ENCODE measurements around the gene FOXK1. TPM values are rescaled to one million over a fixed set of nuclear protein-coding genes. Genes with fewer than 3 reads are reported as not detected.

Gene FOXK1
- total and polyA plus RNA-seq, 9 donors, result 5.8 to 43.9 (median 32.6) TPM

- Histone ChIP-seq H3K4me3 (no peak overlapping the region), H3K9me3 (no peaks in the 10 kb centered on the region), H3K36me3 (no peaks in the 10 kb centered on the region), H3K4me1 (ENCODE audit: insufficient read depth) (peaks cover 19% of the 10 kb centered on the region), H3K27me3 (no peaks in the 10 kb centered on the region), H3K27ac (no peak overlapping the region)
- TF ChIP-seq EP300 (IDR thresholded peaks at IDR 0.05) (no peak), POLR2A (IDR thresholded peaks at IDR 0.05) (no peak)
- TF ChIP-seq, protein P1, sequence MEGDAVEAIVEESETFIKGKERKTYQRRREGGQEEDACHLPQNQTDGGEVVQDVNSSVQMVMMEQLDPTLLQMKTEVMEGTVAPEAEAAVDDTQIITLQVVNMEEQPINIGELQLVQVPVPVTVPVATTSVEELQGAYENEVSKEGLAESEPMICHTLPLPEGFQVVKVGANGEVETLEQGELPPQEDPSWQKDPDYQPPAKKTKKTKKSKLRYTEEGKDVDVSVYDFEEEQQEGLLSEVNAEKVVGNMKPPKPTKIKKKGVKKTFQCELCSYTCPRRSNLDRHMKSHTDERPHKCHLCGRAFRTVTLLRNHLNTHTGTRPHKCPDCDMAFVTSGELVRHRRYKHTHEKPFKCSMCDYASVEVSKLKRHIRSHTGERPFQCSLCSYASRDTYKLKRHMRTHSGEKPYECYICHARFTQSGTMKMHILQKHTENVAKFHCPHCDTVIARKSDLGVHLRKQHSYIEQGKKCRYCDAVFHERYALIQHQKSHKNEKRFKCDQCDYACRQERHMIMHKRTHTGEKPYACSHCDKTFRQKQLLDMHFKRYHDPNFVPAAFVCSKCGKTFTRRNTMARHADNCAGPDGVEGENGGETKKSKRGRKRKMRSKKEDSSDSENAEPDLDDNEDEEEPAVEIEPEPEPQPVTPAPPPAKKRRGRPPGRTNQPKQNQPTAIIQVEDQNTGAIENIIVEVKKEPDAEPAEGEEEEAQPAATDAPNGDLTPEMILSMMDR (IDR thresholded peaks at IDR 0.05), result no peak
- DNase-seq, result no peak
- 86 to 91% (median 90%) methylated on average over 10 of the region's 10 CpGs for WGBS, 3 donors
- intact Hi-C loops (cut with DNase I), result no loop called here
Observed at GRCh38 chr7:4698707-4699275, 16.7 kb downstream of the FOXK1 start.

DNA sequence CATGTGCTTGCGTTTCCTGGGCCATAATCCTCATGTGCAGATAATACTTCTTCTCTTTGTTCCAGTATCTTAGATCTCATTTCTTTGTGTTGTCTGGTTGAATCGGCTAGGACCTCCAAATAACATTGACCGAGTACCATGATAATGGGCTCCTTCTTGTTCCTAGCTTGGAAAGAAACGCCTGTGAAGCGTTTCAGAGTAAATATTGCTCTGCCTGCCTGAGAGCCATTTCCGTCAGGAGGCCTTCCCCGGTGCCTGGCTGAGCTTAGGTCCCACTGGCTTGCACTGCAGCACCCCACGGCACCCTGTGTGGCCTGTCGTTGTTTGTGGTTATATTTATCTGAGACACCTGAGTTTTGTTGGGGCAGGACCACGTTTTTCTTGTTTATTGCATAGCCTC is 17.7 kb downstream of the FOXK1 start:
- H3K27me3 ChIP-seq, result no peaks in the 10 kb centered on the region
- no peaks in the 10 kb centered on the region for H3K36me3 ChIP-seq
- TF ChIP-seq EP300 (IDR thresholded peaks at IDR 0.05) (no peak), POLR2A (IDR thresholded peaks at IDR 0.05) (no peak)
- TF ChIP-seq, protein P1 (IDR thresholded peaks at IDR 0.05), result no peak
- no peak for DNase-seq
- WGBS, 3 donors, result 76 to 84% (median 78%) methylated on average over 10 of the region's 10 CpGs
- H3K4me3 ChIP-seq, result no peak overlapping the region
- no peak overlapping the region for H3K27ac ChIP-seq
- H3K9me3 ChIP-seq, result no peaks in the 10 kb centered on the region
- H3K4me1 ChIP-seq (ENCODE audit: insufficient read depth), result peaks cover 17% of the 10 kb centered on the region
- intact Hi-C loops (cut with DNase I), result loop anchor here in 1 of 4 donors (5.0 kb wide), 1 partner anchor 42 kb away; no protein-coding TSS in a partner anchor

DNA sequence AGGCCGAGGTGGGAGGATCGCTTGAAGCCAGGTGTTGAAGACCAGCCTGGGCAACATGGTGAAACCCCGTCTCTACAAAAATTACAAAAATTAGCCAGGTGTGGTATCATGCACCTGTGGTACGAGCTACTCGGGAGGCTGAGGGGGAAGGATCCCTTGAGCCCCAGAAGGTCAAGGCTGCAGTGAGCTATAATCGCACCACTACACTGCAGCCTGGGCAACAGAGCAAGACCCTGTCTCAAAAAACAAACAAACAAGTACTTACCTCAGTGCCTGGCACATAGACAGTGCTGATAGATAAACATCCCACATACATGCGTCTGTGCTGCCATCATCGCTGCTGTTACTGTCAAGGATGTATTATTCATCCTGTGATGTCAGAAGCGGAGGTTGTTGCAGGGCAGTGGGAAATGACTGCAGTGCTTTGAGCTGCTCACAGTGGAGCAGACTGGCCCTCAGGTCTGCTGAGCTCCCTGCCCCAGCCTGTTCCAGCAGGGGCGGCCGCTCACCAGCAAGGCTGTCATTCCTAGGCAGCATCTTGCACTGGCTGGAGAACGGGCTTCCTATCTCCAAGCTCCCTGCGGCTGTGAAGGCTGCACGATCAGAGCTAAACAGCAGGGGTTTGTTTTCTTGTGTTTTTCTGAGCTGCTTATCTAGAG is 18.6 kb downstream of the FOXK1 start:
- no peaks in the 10 kb centered on the region for H3K27me3 ChIP-seq
- TF ChIP-seq POLR2A (IDR thresholded peaks at IDR 0.05), result no peak
- TF ChIP-seq, protein P1 (IDR thresholded peaks at IDR 0.05), result no peak
- TF ChIP-seq EP300 (IDR thresholded peaks at IDR 0.05), result no peak
- peaks cover 13% of the 10 kb centered on the region for H3K4me1 ChIP-seq (ENCODE audit: insufficient read depth)
- WGBS, 3 donors, result 39 to 50% (median 43%) methylated on average over 14 of the region's 14 CpGs
- intact Hi-C loops (cut with DNase I), result loop anchor here in 1 of 4 donors (5.0 kb wide), 1 partner anchor 42 kb away; no protein-coding TSS in a partner anchor
- no peaks in the 10 kb centered on the region for H3K36me3 ChIP-seq
- no peaks in the 10 kb centered on the region for H3K9me3 ChIP-seq
- DNase-seq, result no peak
- no peak overlapping the region for H3K4me3 ChIP-seq
- no peak overlapping the region for H3K27ac ChIP-seq

- H3K4me1 ChIP-seq (ENCODE audit: insufficient read depth), result peaks cover 13% of the 10 kb centered on the region
- TF ChIP-seq EP300 (IDR thresholded peaks at IDR 0.05), result no peak
- no peak for TF ChIP-seq POLR2A (IDR thresholded peaks at IDR 0.05)
- TF ChIP-seq, protein P1 (IDR thresholded peaks at IDR 0.05), result no peak
- 74 to 81% (median 77%) methylated on average over 20 of the region's 20 CpGs for WGBS, 3 donors
Observed at GRCh38 chr7:4702961-4703512, 20.9 kb downstream of the FOXK1 start.

More at GRCh38 chr7:4702961-4703512, 20.9 kb downstream of the FOXK1 start:
- no peaks in the 10 kb centered on the region for H3K9me3 ChIP-seq
- intact Hi-C loops (cut with DNase I), result loop anchor here in 1 of 4 donors (5.0 kb wide), 1 partner anchor 39 kb away; no protein-coding TSS in a partner anchor
- H3K27ac ChIP-seq, result no peak overlapping the region
- no peaks in the 10 kb centered on the region for H3K36me3 ChIP-seq
- DNase-seq, result no peak
- no peaks in the 10 kb centered on the region for H3K27me3 ChIP-seq
- no peak overlapping the region for H3K4me3 ChIP-seq

All from ovary (tissue), 9 donors.